NCI-H748 treated with DMSO at 0.1 percent for 48 hours (cell line): ENCODE results near the gene NDUFA5.

Experiments used
- DNase-seq: peaks from one replicate; lab custom pipeline; 2025; lab: John Stamatoyannopoulos, UW

The NDUFA5 gene

GRCh38 chr7:123502201-123502600, 55.4 kb downstream of the NDUFA5 start:
- no peak for DNase-seq

GRCh38 chr7:123500878-123501489, 56.6 kb downstream of the NDUFA5 start:
- no peak for DNase-seq

- DNase-seq, result no peak
These were observed 58.2 kb downstream of the NDUFA5 start for GRCh38 chr7:123499211-123499970.

- no peak for DNase-seq
These were observed 59.0 kb downstream of the NDUFA5 start for GRCh38 chr7:123498601-123499000.

- no peak for DNase-seq
These were observed 59.6 kb downstream of the NDUFA5 start for GRCh38 chr7:123498031-123498430.

- DNase-seq, result peak; percentile 24
These were observed 63.3 kb downstream of the NDUFA5 start for GRCh38 chr7:123494193-123494796.

- no peak for DNase-seq
These were observed 65.1 kb downstream of the NDUFA5 start for GRCh38 chr7:123492485-123492884.
